GM12875 (cell line): Measurements from ENCODE around the gene ODAPH.

Experiments
- H3K4me3 ChIP-seq: one replicate; pipeline ENCODE4 v1.5.1; 2011; ENCODE audit warnings: low read depth, low read length, control low read depth
- CTCF ChIP-seq: IDR thresholded peaks from 2 replicates; pipeline ENCODE4 v1.5.1; 2011; ENCODE audit warnings: low read depth, mild to moderate bottlenecking, control low read depth, inconsistent platforms, low read length, moderate library complexity, borderline replicate concordance; ENCODE audit not compliant: insufficient read depth

ODAPH gene

DNA sequence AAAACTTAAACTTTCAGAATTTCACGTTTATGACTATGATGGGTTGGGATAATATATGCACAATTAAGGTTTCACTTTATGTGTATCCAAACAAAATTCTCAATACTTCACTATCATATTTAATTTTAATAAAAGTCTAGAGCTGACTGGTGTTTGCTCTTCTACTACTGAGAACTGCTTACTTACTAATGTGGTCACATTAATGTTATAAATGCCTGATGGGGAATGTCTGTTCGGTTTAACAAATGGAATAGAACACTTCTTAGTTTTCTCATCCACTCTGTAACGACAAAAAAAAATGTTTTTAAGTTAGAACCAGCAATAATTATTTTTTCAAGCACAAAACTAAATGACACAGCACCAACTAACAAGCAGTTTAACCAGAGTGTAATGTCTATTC lies 40.2 kb downstream of the ODAPH start:
- H3K4me3 ChIP-seq = no peak overlapping the region
- no peak for TF ChIP-seq CTCF

DNA sequence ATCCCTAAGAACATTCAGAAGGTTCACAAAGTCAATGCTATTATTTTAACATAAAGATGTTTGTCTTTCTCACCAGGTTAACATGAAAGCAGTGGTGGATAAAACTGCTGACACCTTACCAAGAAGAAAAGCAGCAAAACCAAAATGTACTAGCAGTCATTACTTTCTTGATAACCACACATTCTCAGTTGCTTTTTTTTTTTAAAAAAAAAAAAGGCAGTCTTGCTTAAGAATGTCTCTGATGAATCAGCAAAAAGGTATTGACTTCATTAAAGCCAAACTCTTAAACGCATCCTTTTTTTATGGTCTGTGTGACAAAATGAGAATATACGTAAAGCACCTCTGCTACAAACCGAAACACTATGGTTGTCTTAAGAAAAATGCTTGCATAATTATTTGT lies 42.5 kb downstream of the ODAPH start:
- TF ChIP-seq CTCF = no peak
- no peak overlapping the region for H3K4me3 ChIP-seq

GRCh38 chr4:75599647-75600046 lies 43.8 kb downstream of the ODAPH start:
- no peak overlapping the region for H3K4me3 ChIP-seq
- TF ChIP-seq CTCF = no peak

GRCh38 chr4:75605928-75606327 lies 50.1 kb downstream of the ODAPH start:
- TF ChIP-seq CTCF = no peak
- H3K4me3 ChIP-seq = no peak overlapping the region

- TF ChIP-seq CTCF = no peak
- H3K4me3 ChIP-seq = no peak overlapping the region
These were observed 56.4 kb downstream of the ODAPH start for GRCh38 chr4:75612306-75612705.
